Body of pancreas (tissue), 4 donors: ENCODE measurements around the gene EPHB1.

Source experiments
- POLR2A ChIP-seq, 3 donors: fragments of 450-650 bp; IDR thresholded peaks; one replicate each; pipeline ENCODE4 v1.6.1; 2016; ENCODE audit warnings: antibody characterized with exemption in 3 of 3, mild to moderate bottlenecking in 2 of 3
- TF ChIP-seq, protein P1 (sequence below), 7 experiments: fragments of 450-650 bp in 4 of 7; fragments of 200-600 bp in 3 of 7; sonication (generic) in 3 of 7; IDR thresholded peaks; one replicate each; pipeline ENCODE4 v1.5.1; 2016 to 2019; ENCODE audit warnings: antibody characterized with exemption in 7 of 7

DNA sequence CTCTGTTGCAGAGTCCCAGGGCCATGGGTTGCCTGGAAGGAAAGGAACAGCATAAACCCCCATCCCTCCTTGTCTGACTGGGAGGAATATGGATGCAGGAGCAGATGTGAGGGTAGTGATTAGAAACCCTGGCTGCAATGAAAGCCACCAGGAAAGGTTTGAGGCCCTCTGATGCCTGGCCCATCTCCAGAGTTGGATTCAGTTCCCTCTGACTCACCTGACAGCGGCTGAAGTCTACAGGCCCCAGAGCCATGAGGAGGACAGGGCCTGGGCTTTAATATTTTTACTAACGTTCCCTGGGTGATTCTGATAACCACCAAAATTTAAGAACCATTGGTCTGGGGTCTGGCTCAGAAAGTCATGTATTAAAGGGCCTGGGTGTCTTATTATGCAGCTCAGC is 214.0 kb downstream of the EPHB1 start:
- TF ChIP-seq, protein P1, sequence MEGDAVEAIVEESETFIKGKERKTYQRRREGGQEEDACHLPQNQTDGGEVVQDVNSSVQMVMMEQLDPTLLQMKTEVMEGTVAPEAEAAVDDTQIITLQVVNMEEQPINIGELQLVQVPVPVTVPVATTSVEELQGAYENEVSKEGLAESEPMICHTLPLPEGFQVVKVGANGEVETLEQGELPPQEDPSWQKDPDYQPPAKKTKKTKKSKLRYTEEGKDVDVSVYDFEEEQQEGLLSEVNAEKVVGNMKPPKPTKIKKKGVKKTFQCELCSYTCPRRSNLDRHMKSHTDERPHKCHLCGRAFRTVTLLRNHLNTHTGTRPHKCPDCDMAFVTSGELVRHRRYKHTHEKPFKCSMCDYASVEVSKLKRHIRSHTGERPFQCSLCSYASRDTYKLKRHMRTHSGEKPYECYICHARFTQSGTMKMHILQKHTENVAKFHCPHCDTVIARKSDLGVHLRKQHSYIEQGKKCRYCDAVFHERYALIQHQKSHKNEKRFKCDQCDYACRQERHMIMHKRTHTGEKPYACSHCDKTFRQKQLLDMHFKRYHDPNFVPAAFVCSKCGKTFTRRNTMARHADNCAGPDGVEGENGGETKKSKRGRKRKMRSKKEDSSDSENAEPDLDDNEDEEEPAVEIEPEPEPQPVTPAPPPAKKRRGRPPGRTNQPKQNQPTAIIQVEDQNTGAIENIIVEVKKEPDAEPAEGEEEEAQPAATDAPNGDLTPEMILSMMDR (IDR thresholded peaks at IDR 0.05), result no peak
- no peak for TF ChIP-seq POLR2A (IDR thresholded peaks at IDR 0.05)
